ENCODE data around the gene CLDN9.

CLDN9 gene

DNA sequence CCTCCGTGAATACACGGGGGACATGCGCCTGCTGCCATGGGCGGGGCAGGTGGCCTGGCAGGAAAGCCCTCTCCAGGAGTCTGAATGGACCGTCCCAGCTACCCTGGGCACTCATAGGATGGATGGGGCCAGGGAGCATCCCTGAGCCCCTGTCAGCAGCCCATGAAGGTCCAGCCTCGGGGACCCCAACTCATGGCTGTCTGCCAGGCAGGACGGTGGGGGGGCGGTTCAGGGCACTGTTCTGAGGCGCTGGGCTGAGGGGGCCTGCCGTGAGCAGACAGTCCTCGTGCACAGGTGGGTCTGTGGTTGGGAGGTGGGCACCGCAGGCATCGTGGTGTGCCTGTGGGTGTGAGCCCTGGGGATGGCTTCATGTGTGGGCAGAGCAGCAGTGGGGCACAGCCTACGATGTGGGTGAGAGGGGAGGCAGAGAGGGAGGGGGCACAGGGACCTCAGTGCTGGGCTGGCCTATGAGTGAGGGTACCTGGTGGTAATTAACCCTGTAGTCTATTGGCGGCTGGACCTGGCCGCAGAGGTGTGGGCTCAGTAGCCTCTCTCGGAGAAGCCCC lies 26.0 kb upstream of the CLDN9 start:
- Histone ChIP-seq H3K4me1 (ENCODE audit: control insufficient read depth, insufficient read depth, low read length) (no peaks in the 10 kb centered on the region), H3K36me3 (ENCODE audit: control insufficient read depth, insufficient read depth, low read length, severe bottlenecking) (no peaks in the 10 kb centered on the region), H3K4me3 (ENCODE audit: low read length) (no peak overlapping the region), H3K27me3 (replicated peaks; ENCODE audit: control insufficient read depth, insufficient read depth, low read length) (peaks cover 17% of the 10 kb centered on the region), H3K9me3 (ENCODE audit: control insufficient read depth, low read length) (no peaks in the 10 kb centered on the region), H3K9ac (ENCODE audit: low read length) (no peak overlapping the region)
- no peak for DNase-seq (ENCODE audit: low read depth)

DNA sequence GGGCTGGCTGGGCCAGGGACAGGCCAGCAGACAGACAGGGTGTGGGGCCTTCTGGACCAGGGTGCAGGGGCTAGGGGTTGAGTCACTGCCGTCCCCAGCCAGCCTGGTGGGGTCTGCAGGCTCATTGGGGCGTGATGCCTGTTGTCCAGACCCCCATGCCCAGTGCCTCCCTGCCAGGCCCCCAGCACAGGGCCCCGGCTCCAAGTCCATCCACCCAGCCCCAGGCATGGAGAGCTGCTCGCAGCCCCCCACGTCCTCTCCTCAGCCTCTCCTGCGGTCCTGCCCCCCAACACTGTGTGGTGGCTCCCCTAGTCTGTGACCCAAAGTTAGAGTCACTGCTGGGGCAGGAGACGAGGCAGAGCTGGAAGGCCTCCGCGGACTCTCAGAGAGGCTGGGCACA lies 25.4 kb upstream of the CLDN9 start:
- H3K9me3 ChIP-seq (ENCODE audit: control insufficient read depth, low read length) = no peaks in the 10 kb centered on the region
- H3K4me1 ChIP-seq (ENCODE audit: control insufficient read depth, insufficient read depth, low read length) = no peaks in the 10 kb centered on the region
- no peaks in the 10 kb centered on the region for H3K36me3 ChIP-seq (ENCODE audit: control insufficient read depth, insufficient read depth, low read length, severe bottlenecking)
- no peak overlapping the region for H3K9ac ChIP-seq (ENCODE audit: low read length)
- H3K27me3 ChIP-seq (replicated peaks; ENCODE audit: control insufficient read depth, insufficient read depth, low read length) = peaks cover 17% of the 10 kb centered on the region
- DNase-seq (ENCODE audit: low read depth) = no peak
- no peak overlapping the region for H3K4me3 ChIP-seq (ENCODE audit: low read length)

DNA sequence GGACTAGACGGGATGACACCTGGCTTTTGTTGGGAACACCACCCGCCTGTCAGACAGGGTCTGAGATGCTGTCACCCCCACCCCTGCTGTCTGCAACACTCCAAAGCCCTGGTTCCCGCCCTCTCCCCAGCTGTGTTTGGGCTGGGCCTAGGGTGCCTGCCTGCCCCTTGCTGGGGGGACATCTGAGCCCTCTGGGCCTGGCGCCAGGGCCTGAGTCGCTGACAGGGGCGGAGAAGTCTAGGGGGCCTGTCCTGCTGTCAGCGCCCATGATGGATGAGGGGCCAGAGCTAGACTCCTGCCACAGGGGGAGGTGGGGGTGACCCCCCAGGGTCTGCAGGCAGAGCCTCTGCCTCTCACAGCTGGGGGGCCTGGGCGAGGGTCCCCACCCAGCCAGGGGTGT lies 24.9 kb upstream of the CLDN9 start:
- H3K4me1 ChIP-seq (ENCODE audit: control insufficient read depth, insufficient read depth, low read length) = no peaks in the 10 kb centered on the region
- no peaks in the 10 kb centered on the region for H3K36me3 ChIP-seq (ENCODE audit: control insufficient read depth, insufficient read depth, low read length, severe bottlenecking)
- peaks cover 17% of the 10 kb centered on the region for H3K27me3 ChIP-seq (replicated peaks; ENCODE audit: control insufficient read depth, insufficient read depth, low read length)
- DNase-seq (ENCODE audit: low read depth) = no peak
- H3K9ac ChIP-seq (ENCODE audit: low read length) = no peak overlapping the region
- H3K9me3 ChIP-seq (ENCODE audit: control insufficient read depth, low read length) = no peaks in the 10 kb centered on the region
- H3K4me3 ChIP-seq (ENCODE audit: low read length) = no peak overlapping the region

DNA sequence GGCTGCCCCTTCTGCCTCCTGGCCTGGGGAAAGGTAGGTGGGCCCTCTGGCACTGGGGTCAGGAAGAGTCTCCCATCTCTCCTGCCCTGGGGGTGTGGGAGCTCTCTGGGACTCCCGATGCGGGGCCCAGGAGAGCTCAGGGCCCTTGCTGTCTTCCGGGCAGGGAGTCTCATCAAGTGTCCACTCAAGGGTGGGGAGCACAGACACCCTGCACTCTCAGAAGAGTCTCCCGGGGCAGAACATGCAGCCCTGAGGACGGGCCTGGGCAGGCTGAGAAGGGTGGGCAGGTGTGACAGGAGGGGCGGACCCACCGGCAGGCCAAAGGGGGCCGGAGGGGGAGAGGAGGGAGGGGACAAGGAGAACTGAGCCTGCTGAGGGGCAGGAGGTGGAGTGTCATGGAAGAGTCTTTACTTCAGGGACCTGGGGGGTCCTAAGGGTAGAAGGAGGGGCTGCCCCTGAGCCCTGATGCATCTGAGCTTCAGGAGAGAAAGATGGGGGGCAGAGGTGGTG lies 24.1 kb upstream of the CLDN9 start:
- DNase-seq (ENCODE audit: low read depth) = no peak
- H3K4me3 ChIP-seq (ENCODE audit: low read length) = no peak overlapping the region
- no peaks in the 10 kb centered on the region for H3K36me3 ChIP-seq (ENCODE audit: control insufficient read depth, insufficient read depth, low read length, severe bottlenecking)
- H3K9me3 ChIP-seq (ENCODE audit: control insufficient read depth, low read length) = no peaks in the 10 kb centered on the region
- peaks cover 17% of the 10 kb centered on the region for H3K27me3 ChIP-seq (replicated peaks; ENCODE audit: control insufficient read depth, insufficient read depth, low read length)
- H3K4me1 ChIP-seq (ENCODE audit: control insufficient read depth, insufficient read depth, low read length) = no peaks in the 10 kb centered on the region
- no peak overlapping the region for H3K9ac ChIP-seq (ENCODE audit: low read length)

DNA sequence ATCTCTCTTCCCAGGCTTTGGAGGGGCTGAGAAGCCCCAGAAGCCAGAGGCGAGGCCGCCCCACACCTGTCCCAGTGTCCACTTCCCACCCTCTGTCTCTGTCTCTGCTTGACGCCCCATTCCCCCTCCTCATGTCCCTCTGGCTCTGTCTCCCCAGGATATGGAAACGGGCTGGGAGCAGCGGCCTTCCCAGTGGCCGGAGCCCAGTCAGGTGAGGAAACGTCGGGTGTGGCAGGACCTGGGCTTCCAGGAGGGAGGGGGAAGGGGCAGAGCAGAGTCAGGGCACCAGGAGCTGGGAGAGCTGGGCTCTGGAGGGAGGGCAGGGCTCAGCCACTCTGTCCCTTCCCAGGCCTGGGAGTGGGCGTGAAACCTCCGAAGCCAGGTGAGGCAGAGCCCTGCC lies 21.8 kb upstream of the CLDN9 start:
- H3K4me1 ChIP-seq (ENCODE audit: control insufficient read depth, insufficient read depth, low read length) = no peaks in the 10 kb centered on the region
- H3K27me3 ChIP-seq (replicated peaks; ENCODE audit: control insufficient read depth, insufficient read depth, low read length) = peaks cover 19% of the 10 kb centered on the region
- H3K36me3 ChIP-seq (ENCODE audit: control insufficient read depth, insufficient read depth, low read length, severe bottlenecking) = no peaks in the 10 kb centered on the region
- no peak overlapping the region for H3K9ac ChIP-seq (ENCODE audit: low read length)
- H3K9me3 ChIP-seq (ENCODE audit: control insufficient read depth, low read length) = no peaks in the 10 kb centered on the region
- DNase-seq (ENCODE audit: low read depth) = no peak
- no peak overlapping the region for H3K4me3 ChIP-seq (ENCODE audit: low read length)

DNA sequence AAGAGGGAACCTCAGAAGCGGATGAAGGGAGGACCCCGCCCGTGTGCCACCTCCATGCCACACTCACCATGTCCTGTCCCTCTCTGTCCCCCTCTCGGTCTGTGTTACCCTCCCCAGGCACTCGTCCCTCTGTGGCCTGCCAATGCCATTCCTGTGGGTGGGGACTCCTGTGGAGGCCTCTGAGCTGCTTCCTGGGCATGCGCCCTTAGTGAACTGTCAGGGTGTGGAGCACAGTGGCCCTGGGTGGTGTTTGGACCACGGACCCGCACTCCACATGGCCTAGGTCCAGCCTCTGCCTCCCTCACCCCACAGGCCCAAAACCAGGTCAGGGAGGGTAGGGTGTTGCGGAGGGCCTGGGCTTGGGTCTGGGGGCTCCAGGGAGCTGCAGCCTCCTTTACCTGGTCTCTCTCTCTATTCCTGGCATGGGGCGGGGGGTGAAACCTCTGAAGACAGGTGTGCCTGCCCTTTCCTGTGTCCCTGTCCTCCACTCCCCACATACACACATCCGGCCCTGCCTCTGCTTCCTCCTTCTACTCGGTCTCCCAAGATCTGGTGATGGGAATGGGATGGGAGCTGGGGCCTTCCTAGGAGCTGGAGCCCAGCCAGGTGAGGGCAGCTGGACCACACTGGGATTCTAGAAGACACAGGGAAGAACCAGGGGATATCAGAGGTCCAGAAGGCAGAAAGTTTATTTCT lies 21.0 kb upstream of the CLDN9 start:
- no peak overlapping the region for H3K9ac ChIP-seq (ENCODE audit: low read length)
- no peaks in the 10 kb centered on the region for H3K9me3 ChIP-seq (ENCODE audit: control insufficient read depth, low read length)
- H3K4me3 ChIP-seq (ENCODE audit: low read length) = no peak overlapping the region
- H3K4me1 ChIP-seq (ENCODE audit: control insufficient read depth, insufficient read depth, low read length) = no peaks in the 10 kb centered on the region
- peaks cover 25% of the 10 kb centered on the region for H3K27me3 ChIP-seq (replicated peaks; ENCODE audit: control insufficient read depth, insufficient read depth, low read length)
- no peaks in the 10 kb centered on the region for H3K36me3 ChIP-seq (ENCODE audit: control insufficient read depth, insufficient read depth, low read length, severe bottlenecking)
- no peak for DNase-seq (ENCODE audit: low read depth)

DNA sequence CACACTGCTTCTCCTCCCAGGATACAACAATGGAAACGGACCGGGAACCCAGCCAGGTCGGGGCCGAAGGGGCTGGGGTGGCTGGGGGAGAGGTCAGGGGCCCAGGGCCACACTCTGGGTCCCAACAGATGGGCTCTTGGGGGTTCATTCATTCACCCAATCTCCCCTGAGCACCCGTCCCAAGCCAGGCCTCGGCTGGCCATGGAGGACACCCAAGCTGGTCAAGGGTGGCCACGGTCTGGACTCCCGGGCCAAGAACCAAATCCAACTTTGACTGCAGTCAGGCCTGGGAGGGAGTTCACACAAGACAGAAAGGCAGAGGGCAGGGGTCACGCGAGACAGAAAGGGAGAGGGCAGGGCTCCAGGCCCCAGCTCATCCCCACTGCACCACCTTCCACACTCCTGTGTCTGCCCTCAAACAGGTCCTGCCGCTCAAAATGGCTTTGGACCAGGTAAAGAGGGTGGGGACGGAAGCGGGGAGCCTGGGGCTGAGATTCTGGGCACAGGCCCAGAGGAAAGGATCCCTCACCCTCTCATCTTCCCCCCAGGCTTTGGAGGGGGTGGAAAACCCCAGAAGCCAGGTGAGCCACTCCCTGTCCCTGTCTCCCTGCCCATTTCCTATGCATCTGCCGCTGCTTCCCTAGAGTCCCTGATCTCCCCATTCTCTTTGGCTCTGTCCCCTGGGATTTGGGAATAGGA lies 20.2 kb upstream of the CLDN9 start:
- DNase-seq (ENCODE audit: low read depth) = no peak
- Histone ChIP-seq H3K9me3 (ENCODE audit: control insufficient read depth, low read length) (no peaks in the 10 kb centered on the region), H3K9ac (ENCODE audit: low read length) (no peak overlapping the region), H3K4me3 (ENCODE audit: low read length) (no peak overlapping the region), H3K4me1 (ENCODE audit: control insufficient read depth, insufficient read depth, low read length) (no peaks in the 10 kb centered on the region), H3K27me3 (replicated peaks; ENCODE audit: control insufficient read depth, insufficient read depth, low read length) (peaks cover 23% of the 10 kb centered on the region), H3K36me3 (ENCODE audit: control insufficient read depth, insufficient read depth, low read length, severe bottlenecking) (no peaks in the 10 kb centered on the region)

DNA sequence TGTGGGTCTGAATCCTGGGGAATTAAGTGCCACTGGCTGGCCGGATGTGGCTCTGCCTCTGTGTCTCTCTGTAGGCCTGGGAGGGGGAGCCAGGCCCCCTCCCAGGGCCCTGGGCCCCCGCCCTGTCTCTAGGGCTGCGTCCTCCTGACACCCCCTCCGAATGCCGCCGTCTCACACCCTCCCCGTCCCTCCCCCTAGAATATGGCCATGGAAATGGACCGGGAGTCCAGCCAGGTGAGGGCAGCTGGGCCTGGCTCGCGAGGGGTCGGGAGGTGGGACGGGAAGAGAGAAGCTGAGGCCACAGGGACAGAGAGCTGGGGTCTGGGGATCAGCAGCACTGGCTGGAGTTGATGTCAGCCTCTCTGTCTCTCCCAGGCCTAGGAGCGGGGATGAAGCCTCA lies 16.4 kb upstream of the CLDN9 start:
- H3K4me1 ChIP-seq (ENCODE audit: control insufficient read depth, insufficient read depth, low read length) = no peaks in the 10 kb centered on the region
- no peak for DNase-seq (ENCODE audit: low read depth)
- no peaks in the 10 kb centered on the region for H3K9me3 ChIP-seq (ENCODE audit: control insufficient read depth, low read length)
- no peak overlapping the region for H3K4me3 ChIP-seq (ENCODE audit: low read length)
- H3K9ac ChIP-seq (ENCODE audit: low read length) = no peak overlapping the region
- H3K27me3 ChIP-seq (replicated peaks; ENCODE audit: control insufficient read depth, insufficient read depth, low read length) = peaks cover 27% of the 10 kb centered on the region
- H3K36me3 ChIP-seq (ENCODE audit: control insufficient read depth, insufficient read depth, low read length, severe bottlenecking) = no peaks in the 10 kb centered on the region

DNA sequence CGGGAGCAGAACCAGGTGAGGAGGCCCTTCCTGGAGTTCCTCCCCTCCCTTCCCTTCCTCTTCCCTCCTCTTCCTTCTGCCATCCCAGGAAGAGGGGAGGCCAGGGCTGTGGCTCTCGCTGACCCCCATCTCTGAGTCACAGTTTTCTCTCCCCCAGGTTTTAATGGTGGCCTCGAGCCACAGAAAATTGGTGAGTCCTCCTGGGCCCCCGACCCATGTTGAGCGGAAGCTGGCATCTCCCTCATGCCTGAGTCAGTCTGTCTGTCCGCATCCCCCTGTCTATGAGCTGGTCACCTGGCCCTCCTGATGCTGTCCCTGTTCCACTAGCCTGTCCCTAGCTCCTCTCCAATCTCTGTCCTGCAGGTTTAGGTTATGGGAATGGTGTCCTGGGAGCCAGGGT lies 12.8 kb upstream of the CLDN9 start:
- no peaks in the 10 kb centered on the region for H3K4me1 ChIP-seq (ENCODE audit: control insufficient read depth, insufficient read depth, low read length)
- H3K9me3 ChIP-seq (ENCODE audit: control insufficient read depth, low read length) = no peaks in the 10 kb centered on the region
- H3K27me3 ChIP-seq (replicated peaks; ENCODE audit: control insufficient read depth, insufficient read depth, low read length) = peaks cover 26% of the 10 kb centered on the region
- no peak for DNase-seq (ENCODE audit: low read depth)
- no peak overlapping the region for H3K9ac ChIP-seq (ENCODE audit: low read length)
- H3K36me3 ChIP-seq (ENCODE audit: control insufficient read depth, insufficient read depth, low read length, severe bottlenecking) = no peaks in the 10 kb centered on the region
- H3K4me3 ChIP-seq (ENCODE audit: low read length) = no peak overlapping the region

DNA sequence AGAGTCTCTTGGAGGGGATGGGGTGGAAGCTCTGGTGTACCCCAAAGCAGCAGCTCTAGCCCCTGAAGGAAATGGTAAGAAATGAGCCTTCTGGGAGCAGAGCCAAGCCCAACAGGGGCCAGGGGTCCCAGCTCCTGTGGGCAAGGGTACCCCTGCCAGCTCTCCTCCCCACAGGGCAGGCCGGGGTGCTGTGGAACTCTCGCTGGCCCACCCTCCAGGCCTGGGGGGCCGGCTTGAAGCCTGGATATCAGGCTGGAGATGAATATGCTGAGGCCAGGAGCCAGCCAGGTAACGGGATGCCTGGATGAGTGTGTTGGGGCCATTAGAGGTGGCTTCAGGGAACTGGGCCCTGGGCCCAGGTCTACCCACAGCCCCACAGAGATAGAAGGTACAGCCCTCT lies 12.2 kb upstream of the CLDN9 start:
- no peak overlapping the region for H3K9ac ChIP-seq (ENCODE audit: low read length)
- no peaks in the 10 kb centered on the region for H3K9me3 ChIP-seq (ENCODE audit: control insufficient read depth, low read length)
- no peaks in the 10 kb centered on the region for H3K36me3 ChIP-seq (ENCODE audit: control insufficient read depth, insufficient read depth, low read length, severe bottlenecking)
- H3K27me3 ChIP-seq (replicated peaks; ENCODE audit: control insufficient read depth, insufficient read depth, low read length) = peaks cover 27% of the 10 kb centered on the region
- no peak for DNase-seq (ENCODE audit: low read depth)
- H3K4me1 ChIP-seq (ENCODE audit: control insufficient read depth, insufficient read depth, low read length) = no peaks in the 10 kb centered on the region
- no peak overlapping the region for H3K4me3 ChIP-seq (ENCODE audit: low read length)

DNA sequence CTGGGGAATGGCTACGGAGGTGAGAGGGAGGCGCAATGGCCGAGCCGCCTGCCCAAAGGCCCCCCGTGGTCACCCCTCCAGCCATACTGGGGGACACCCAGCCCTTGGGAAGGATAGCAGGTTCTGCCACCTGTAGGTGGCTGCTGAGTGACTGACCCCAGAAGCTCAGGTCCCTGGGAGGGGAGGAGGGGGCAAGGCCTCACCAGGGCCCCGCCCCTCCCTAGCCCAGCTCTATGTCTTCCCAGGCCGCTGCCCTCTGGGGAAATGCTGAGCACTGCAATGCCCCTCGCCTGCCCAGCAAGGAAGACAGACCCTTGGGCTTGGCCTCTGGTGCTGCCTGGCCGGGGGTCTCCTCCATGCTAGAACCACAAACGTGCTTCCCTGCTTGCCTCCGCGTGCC lies 11.4 kb upstream of the CLDN9 start:
- Histone ChIP-seq H3K36me3 (ENCODE audit: control insufficient read depth, insufficient read depth, low read length, severe bottlenecking) (no peaks in the 10 kb centered on the region), H3K4me1 (ENCODE audit: control insufficient read depth, insufficient read depth, low read length) (no peaks in the 10 kb centered on the region), H3K4me3 (ENCODE audit: low read length) (no peak overlapping the region), H3K27me3 (replicated peaks; ENCODE audit: control insufficient read depth, insufficient read depth, low read length) (peaks cover 28% of the 10 kb centered on the region), H3K9me3 (ENCODE audit: control insufficient read depth, low read length) (no peaks in the 10 kb centered on the region), H3K9ac (ENCODE audit: low read length) (no peak overlapping the region)
- DNase-seq (ENCODE audit: low read depth) = no peak

Data from adipocyte (in vitro differentiated cells).